ENCODE data around the gene GJA3. TPM values are rescaled to one million over a fixed set of nuclear protein-coding genes. Genes with fewer than 3 reads are reported as not detected.

The GJA3 gene
- total RNA-seq, 1 experiment from 2014 or later = 0.56 TPM

GRCh38 chr13:20099319-20099718 is 61.5 kb downstream of the GJA3 start:
- DNase-seq (ENCODE audit: low read depth) = no peak

GRCh38 chr13:20093951-20094350 is 66.9 kb downstream of the GJA3 start:
- DNase-seq (ENCODE audit: low read depth) = no peak

- no peak for DNase-seq (ENCODE audit: low read depth)
Observed at GRCh38 chr13:20090349-20090748, 70.5 kb downstream of the GJA3 start.

Other genes with a start within 250 kb of the GJA3 start
- gene ZMYM2, start 202.3 kb downstream of the GJA3 start, total RNA-seq (2014; rRNA removed; shearing (Covaris generic)) = 16.6 and 18.7 TPM in 2 replicates
- gene GJB2, start 31.9 kb upstream of the GJA3 start, total RNA-seq (2014; rRNA removed; shearing (Covaris generic)) = 13.6 and 15.5 TPM in 2 replicates
- gene GJB6, start 71.3 kb upstream of the GJA3 start, total RNA-seq (2014; rRNA removed; shearing (Covaris generic)) = not detected in 2 replicates

Measured in HT1080 (cell line).